SH-SY5Y (cell line): ENCODE measurements around the gene TRAP1.

Experiments used
- GATA2 ChIP-seq: IDR thresholded peaks from 2 replicates; pipeline ENCODE4 v1.6.1; 2011; ENCODE audit warnings: mild to moderate bottlenecking, low read depth, low read length
- GATA3 ChIP-seq: IDR thresholded peaks from 2 replicates; pipeline ENCODE4 v1.6.1; 2011; ENCODE audit warnings: low read depth, mild to moderate bottlenecking, low read length, moderate library complexity

The TRAP1 gene

GRCh38 chr16:3729161-3730112 is 12.1 kb upstream of the TRAP1 start:
- TF ChIP-seq GATA2 (no peak), GATA3 (no peak)

GRCh38 chr16:3728424-3729160 is 11.3 kb upstream of the TRAP1 start:
- no peak for TF ChIP-seq GATA2
- no peak for TF ChIP-seq GATA3

DNA sequence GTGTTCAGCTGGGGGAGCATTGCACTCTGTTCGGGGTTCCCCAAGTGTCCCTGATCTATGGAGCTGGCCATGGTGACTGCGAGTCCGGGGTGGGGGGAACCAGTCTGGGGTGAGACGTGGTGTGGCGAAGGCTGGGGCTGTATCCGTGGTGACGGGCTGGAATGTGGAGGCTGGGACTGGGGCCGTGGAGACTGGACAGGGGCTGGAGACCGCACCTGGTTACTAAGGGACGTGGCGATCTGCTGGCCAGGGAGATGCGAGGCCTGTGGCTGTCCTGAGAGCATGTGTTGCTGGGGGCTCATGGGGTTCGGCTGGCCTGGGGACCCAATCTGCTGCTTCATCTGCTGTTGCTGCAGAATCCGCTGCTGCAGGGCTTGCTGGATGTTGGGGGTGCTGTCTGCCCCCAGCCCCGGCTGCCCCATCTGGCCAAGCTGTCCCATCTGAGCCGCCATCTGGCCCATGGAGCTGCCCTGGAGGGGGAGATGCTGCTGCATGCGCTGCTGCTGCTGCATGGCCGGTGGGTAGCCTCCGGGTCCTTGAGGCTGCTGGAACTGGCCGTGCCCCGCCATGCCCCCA is 10.6 kb upstream of the TRAP1 start:
- TF ChIP-seq GATA3, result no peak
- TF ChIP-seq GATA2, result no peak

DNA sequence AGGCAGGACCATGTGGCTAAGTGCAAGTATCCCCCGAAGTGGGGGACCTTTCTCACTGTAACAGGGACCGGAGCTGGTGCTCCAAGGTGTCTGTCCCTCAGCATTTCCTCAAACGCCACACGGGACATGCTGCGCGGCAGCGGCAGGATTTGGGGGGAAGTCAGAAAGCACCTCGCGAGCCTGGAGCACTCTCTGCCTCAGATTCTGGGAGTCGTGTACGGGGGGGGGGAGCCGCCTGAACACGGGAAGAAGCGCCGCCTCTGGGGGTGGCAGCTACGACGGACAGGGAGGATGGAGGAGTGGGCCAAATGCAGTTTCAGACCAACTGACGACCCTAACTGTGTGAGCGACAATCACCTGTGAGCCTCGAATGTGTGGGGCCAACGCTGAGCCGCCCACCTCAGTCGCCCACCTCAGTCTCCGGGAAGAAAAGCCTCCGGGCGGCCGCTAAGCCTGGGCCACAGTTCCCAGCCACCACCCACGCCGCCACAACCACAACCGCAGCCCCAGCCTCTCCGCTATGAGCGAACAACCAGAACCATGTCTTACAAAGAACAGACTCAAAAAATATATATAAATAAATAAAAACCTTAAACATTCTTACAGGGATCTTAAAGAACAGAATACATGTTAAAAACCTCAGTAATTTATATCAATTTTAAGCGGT is 8.8 kb upstream of the TRAP1 start:
- TF ChIP-seq GATA3 (no peak), GATA2 (no peak)

GRCh38 chr16:3725276-3725675 is 8.0 kb upstream of the TRAP1 start:
- TF ChIP-seq GATA3 (no peak), GATA2 (no peak)

DNA sequence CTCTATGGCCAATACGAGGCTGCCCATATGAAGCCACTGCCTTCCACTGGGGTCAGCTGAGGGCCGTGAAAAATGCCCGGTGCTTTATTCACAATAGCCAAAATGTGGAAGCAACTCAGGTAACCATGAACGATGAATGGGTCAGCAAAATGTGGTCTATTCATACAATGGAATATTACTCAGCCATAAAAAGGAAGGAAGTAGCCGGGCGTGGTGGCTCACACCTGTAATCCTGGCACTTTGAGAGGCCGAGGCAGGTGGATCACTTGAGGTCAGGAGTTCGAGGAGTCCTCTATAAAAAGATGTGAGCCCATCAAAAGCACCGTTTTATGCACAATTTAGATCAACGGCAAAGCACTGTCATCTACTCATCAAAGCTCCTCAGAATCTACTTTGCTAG is 5.2 kb upstream of the TRAP1 start:
- TF ChIP-seq GATA2 (no peak), GATA3 (no peak)

GRCh38 chr16:3720418-3720817 is 3.1 kb upstream of the TRAP1 start:
- TF ChIP-seq GATA2, result no peak
- no peak for TF ChIP-seq GATA3

DNA sequence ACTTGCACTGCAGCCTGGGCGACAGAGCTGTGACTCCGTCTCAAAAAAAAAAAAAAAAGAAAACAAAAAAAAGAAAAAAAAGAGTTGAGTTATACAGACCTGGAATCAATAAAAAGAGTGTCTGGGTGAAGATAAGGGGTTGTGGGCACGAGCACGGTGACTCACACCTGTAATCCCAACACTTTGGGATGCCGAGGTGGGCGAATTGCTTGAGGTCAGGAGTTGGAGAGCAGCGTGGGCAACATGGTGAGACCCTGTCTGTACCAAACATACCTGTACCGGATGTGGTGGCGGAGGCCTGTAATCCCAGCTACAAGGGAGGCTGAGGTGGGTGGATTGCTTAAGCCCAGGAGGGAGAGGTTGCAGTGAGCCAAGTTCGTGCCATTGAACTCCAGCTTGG is 1.3 kb upstream of the TRAP1 start:
- TF ChIP-seq GATA2, result no peak

- TF ChIP-seq GATA3, result no peak
- TF ChIP-seq GATA2, result no peak
These were observed 681 bp upstream of the TRAP1 start for GRCh38 chr16:3718019-3718391.

- TF ChIP-seq GATA3 (no peak), GATA2 (no peak)
These were observed 491 bp downstream of the TRAP1 start for GRCh38 chr16:3716831-3717234.

DNA sequence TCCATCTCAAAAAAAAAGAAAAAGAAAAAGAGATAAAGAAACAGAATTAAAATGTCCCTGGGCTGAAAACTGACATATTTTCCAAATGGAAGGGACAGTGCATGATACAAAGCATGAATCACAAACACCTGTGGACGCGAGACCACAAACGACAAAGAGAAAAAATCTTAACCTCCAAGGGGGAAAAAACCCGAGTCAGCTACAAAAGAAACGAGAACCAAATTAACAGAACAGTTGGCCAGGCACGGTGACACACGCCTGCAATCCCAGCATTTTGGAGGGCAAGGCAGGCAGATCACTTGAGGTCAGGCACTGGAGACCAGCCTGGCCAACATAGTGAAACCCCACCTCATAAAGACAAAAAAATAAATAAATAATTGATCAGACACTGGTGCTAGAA is 1.9 kb downstream of the TRAP1 start:
- TF ChIP-seq GATA2, result no peak
- TF ChIP-seq GATA3, result no peak

DNA sequence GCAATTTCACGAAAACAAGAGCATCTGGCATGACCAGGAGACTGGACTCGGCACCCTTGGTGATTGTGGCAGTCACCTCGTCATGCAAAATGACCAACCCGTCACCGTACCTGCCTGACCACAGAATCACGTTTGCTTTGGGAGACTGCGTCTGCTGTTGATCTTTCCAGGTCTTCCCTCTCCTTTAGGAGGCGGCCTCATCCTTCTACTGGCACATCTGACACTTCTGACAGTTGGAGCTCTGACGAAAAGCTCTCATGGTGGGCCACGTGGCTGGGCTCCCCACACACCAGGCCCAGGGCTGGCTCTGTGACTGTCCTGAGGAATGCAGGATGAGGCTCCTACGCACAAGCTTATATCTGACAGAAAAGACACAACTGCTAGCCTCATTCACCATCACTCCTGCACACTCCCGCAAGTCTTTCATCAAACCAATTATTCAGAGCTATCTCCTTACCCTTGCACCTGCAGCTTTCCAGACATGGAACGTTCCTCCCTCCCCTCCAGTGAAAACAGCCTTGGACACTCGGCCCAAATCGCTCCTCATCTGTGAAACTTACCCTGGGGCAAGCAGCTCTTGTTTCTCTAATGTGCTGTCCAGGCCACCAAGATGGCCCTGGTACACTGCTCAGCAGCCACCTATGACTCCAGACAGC is 3.6 kb downstream of the TRAP1 start:
- TF ChIP-seq GATA2, result no peak
- no peak for TF ChIP-seq GATA3

DNA sequence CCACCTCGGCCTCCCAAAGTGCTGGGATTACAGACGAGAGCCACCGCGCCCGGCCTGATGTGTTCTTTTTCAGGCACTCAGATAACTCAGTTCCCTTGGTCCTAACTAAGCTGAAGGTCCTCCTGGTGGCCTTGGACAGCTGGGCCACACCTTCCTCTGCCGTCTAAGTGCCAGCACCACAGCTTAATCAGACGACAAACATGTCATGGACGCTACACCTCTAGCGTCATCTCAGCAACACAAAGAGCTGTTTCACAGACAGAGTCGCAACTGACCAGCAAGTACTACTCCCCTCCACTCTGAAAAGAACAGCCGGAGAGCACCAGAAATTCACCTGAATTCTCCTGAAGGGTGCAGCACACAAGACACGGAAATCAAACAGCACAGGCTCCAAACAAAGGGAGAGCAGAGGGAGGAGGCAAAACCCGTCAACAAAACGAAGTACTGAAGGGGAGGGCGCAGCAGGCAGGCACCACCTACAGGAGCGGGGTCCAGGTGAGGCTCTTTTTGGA is 4.4 kb downstream of the TRAP1 start:
- TF ChIP-seq GATA2 (no peak), GATA3 (no peak)

GRCh38 chr16:3706253-3707012 is 10.9 kb downstream of the TRAP1 start:
- TF ChIP-seq GATA3, result no peak
- no peak for TF ChIP-seq GATA2
